Neuronal stem cell (in vitro differentiated cells): ENCODE results near the gene BTLA. TPM values are rescaled to one million over a fixed set of nuclear protein-coding genes. Genes with fewer than 3 reads are reported as not detected.
A peak's percentile ranks its signal among the peaks of the same experiment; 100 is the strongest.

Experiments used
- DNase-seq: peaks from one replicate; pipeline ENCODE4 v3.0.0-alpha.2; 2013; ENCODE audit warnings: low spot score
- H2AFZ ChIP-seq: one replicate; pipeline ENCODE4 v1.6.1; 2013; ENCODE audit warnings: mild to moderate bottlenecking, low read length, inconsistent platforms
- H2AK5ac ChIP-seq: 2 replicates; pipeline ENCODE4 v1.6.1; 2013; ENCODE audit warnings: low read depth, mild to moderate bottlenecking, inconsistent platforms, low read length, moderate library complexity, mixed read lengths
- H2BK120ac ChIP-seq: 2 replicates; pipeline ENCODE4 v1.6.1; 2013; ENCODE audit warnings: low read depth, mild to moderate bottlenecking, inconsistent platforms, low read length, moderate library complexity, mixed read lengths
- H2BK12ac ChIP-seq: one replicate; pipeline ENCODE4 v1.6.1; 2013; ENCODE audit warnings: low read length, inconsistent platforms
- H2BK15ac ChIP-seq: 2 replicates; pipeline ENCODE4 v1.6.1; 2013; ENCODE audit warnings: mild to moderate bottlenecking, low read length, inconsistent platforms, mixed read lengths
- H2BK5ac ChIP-seq: one replicate; pipeline ENCODE4 v1.6.1; 2013; ENCODE audit warnings: inconsistent platforms, mild to moderate bottlenecking, low read length, moderate library complexity
- H3K14ac ChIP-seq: one replicate; pipeline ENCODE4 v1.6.1; 2013; ENCODE audit warnings: low read length, inconsistent platforms
- H3K18ac ChIP-seq: 2 replicates; pipeline ENCODE4 v1.6.1; 2013; ENCODE audit warnings: low read length, inconsistent platforms
- H3K23ac ChIP-seq: 2 replicates; pipeline ENCODE4 v1.6.1; 2013; ENCODE audit warnings: low read depth, mild to moderate bottlenecking, mixed read lengths, low read length, inconsistent platforms; ENCODE audit not compliant: poor library complexity
- H3K27ac ChIP-seq: replicated peaks from 3 replicates; pipeline ENCODE4 v1.5.1; 2013; ENCODE audit warnings: low read length, inconsistent platforms
- H3K27me3 ChIP-seq, 3 experiments: 2 replicates each; pipeline ENCODE4 v1.6.1; 2013; ENCODE audit warnings: low read length in 3 of 3, mild to moderate bottlenecking in 2 of 3, inconsistent platforms in 1 of 3, low read depth in 1 of 3, mixed read lengths in 1 of 3, moderate library complexity in 1 of 3; ENCODE audit not compliant: control insufficient read depth in 3 of 3, insufficient read depth in 3 of 3
- H3K36me3 ChIP-seq, 2 donors: replicated peaks in 1 of 2; 2 replicates each; pipeline ENCODE4 v1.6.1; 2013; ENCODE audit warnings: low read length in 2 of 2; ENCODE audit not compliant: control insufficient read depth in 2 of 2, insufficient read depth in 2 of 2
- H3K4ac ChIP-seq: 2 replicates; pipeline ENCODE4 v1.6.1; 2013; ENCODE audit warnings: inconsistent platforms, mild to moderate bottlenecking, low read length, moderate library complexity
- H3K4me1 ChIP-seq, 2 donors: 1 replicate in 1 of 2; 2 replicates in 1 of 2; pipeline ENCODE4 v1.6.1; 2013; ENCODE audit warnings: low read length in 2 of 2, low read depth in 1 of 2; ENCODE audit not compliant: control insufficient read depth in 2 of 2, insufficient read depth in 1 of 2
- H3K4me2 ChIP-seq: one replicate; pipeline ENCODE4 v1.6.1; 2013; ENCODE audit warnings: mild to moderate bottlenecking, low read length, inconsistent platforms; ENCODE audit not compliant: insufficient read depth, poor library complexity, severe bottlenecking
- H3K4me3 ChIP-seq, 2 donors: 2 replicates each; pipeline ENCODE4 v1.5.1; 2013; ENCODE audit warnings: low read length in 2 of 2, mild to moderate bottlenecking in 2 of 2, inconsistent platforms in 1 of 2, moderate library complexity in 1 of 2
- H3K79me1 ChIP-seq: one replicate; pipeline ENCODE4 v1.6.1; 2013; ENCODE audit warnings: low read depth, mild to moderate bottlenecking, inconsistent platforms, low read length, moderate library complexity
- H3K9ac ChIP-seq: one replicate; pipeline ENCODE4 v1.6.1; 2013; ENCODE audit warnings: mild to moderate bottlenecking, low read depth, low read length, inconsistent platforms; ENCODE audit not compliant: poor library complexity
- H3K9me3 ChIP-seq, 2 donors: replicated peaks in 1 of 2; 2 replicates each; pipeline versions ENCODE3 to v1.6.1; 2013; ENCODE audit warnings: low read length in 2 of 2, mild to moderate bottlenecking in 2 of 2, inconsistent platforms in 1 of 2, low read depth in 1 of 2, mixed read lengths in 1 of 2, moderate library complexity in 1 of 2; ENCODE audit not compliant: control insufficient read depth in 2 of 2, insufficient read depth in 1 of 2
- H4K8ac ChIP-seq: one replicate; pipeline ENCODE4 v1.6.1; 2013; ENCODE audit warnings: low read depth, mild to moderate bottlenecking, inconsistent platforms, low read length, moderate library complexity
- H4K91ac ChIP-seq: one replicate; pipeline ENCODE4 v1.6.1; 2013; ENCODE audit warnings: low read length, low read depth, mild to moderate bottlenecking, inconsistent platforms; ENCODE audit not compliant: poor library complexity
- WGBS, 2 donors: extraction: QIAGEN DNeasy Blood & Tissue Kit; methylation state at CpG; one replicate each; pipeline ENCODE4 v1.1.7; 2013; ENCODE audit warnings: missing lambda C conversion rate in 2 of 2, mixed read lengths in 1 of 2; ENCODE audit not compliant: insufficient read length in 2 of 2, insufficient replicate concordance in 1 of 2; ENCODE audit errors: extremely low coverage in 2 of 2; 5-methylcytosine and 5-hydroxymethylcytosine counted together
- polyA plus RNA-seq, 2 experiments: library from polyadenylated mRNA; stranded (reverse); fragments of 200-250 nt; gene quantifications; one replicate each; pipeline ENCODE4 v1.2.3, GENCODE V29; 2013

Gene BTLA
- polyA plus RNA-seq (2013, experiment 1 of 2): 0.01 TPM
- polyA plus RNA-seq (2013, experiment 2 of 2): 0.11 TPM

- Histone ChIP-seq H2AFZ (no peak within 1 kb of the TSS), H3K4ac (no peak within 1 kb of the TSS), H3K18ac (no peak within 1 kb of the TSS), H2BK15ac (no peak within 1 kb of the TSS), H3K9me3 (no peaks in the 10 kb centered on the region), H2BK5ac (no peak within 1 kb of the TSS), H2AK5ac (no peak within 1 kb of the TSS), H3K36me3 (no peaks in the 10 kb centered on the region), H4K8ac (no peak within 1 kb of the TSS), H3K79me1 (no peaks in the 10 kb centered on the region), H3K9ac (no peak within 1 kb of the TSS), H3K4me3 (no peak within 1 kb of the TSS), H2BK12ac (no peak within 1 kb of the TSS), H3K27me3 (no peaks in the 10 kb centered on the region), H3K23ac (no peak within 1 kb of the TSS), H3K14ac (no peak within 1 kb of the TSS), H2BK120ac (no peak within 1 kb of the TSS), H3K27ac (no peak within 1 kb of the TSS), H3K4me2 (no peak within 1 kb of the TSS), H4K91ac (no peak within 1 kb of the TSS), H3K4me1 (no peaks in the 10 kb centered on the region)
- no CpG with 5 or more reads among the region's 12 CpGs for WGBS, 2 donors
- DNase-seq: no peak
Measured at GRCh38 chr3:112498914-112499711, at the start of gene BTLA. Gene BTLA, minus strand, starts transcription at chr3:112499472. Its CDS starts 114 bp downstream, at chr3:112499358.

GRCh38 chr3:112546216-112546759 is 47.0 kb upstream of the BTLA start:
- Histone ChIP-seq H3K27ac (no peak overlapping the region), H3K4me2 (no peak overlapping the region), H3K4me3 (no peak overlapping the region), H3K4ac (no peak overlapping the region), H3K36me3 (peaks cover 0 to 80% of the 10 kb centered on the region in 2 donors), H2BK120ac (no peak overlapping the region), H2AFZ (no peak overlapping the region), H2AK5ac (no peak overlapping the region), H3K18ac (no peak overlapping the region), H3K9me3 (no peaks in the 10 kb centered on the region), H2BK12ac (no peak overlapping the region), H3K79me1 (no peaks in the 10 kb centered on the region), H4K8ac (no peak overlapping the region), H4K91ac (no peak overlapping the region), H3K27me3 (no peaks in the 10 kb centered on the region), H3K23ac (no peak overlapping the region), H3K9ac (no peak overlapping the region), H3K4me1 (no peaks in the 10 kb centered on the region), H2BK15ac (no peak overlapping the region), H2BK5ac (no peak overlapping the region), H3K14ac (no peak overlapping the region)
- no CpG with 5 or more reads among the region's 5 CpGs for WGBS, 2 donors
- no peak for DNase-seq

- H2BK5ac ChIP-seq: no peak overlapping the region
- H3K4me1 ChIP-seq: no peaks in the 10 kb centered on the region
- H3K9me3 ChIP-seq: no peaks in the 10 kb centered on the region
- no peak overlapping the region for H2AK5ac ChIP-seq
- no peaks in the 10 kb centered on the region for H3K79me1 ChIP-seq
- H3K14ac ChIP-seq: no peak overlapping the region
- no peak overlapping the region for H3K4me3 ChIP-seq
- no peak overlapping the region for H2AFZ ChIP-seq
- H3K27me3 ChIP-seq: no peaks in the 10 kb centered on the region
- H2BK15ac ChIP-seq: no peak overlapping the region
- no peak overlapping the region for H3K27ac ChIP-seq
- H2BK120ac ChIP-seq: no peak overlapping the region
- no peak overlapping the region for H3K4me2 ChIP-seq
- no peak overlapping the region for H2BK12ac ChIP-seq
- H3K18ac ChIP-seq: no peak overlapping the region
- no peak overlapping the region for H3K4ac ChIP-seq
- no peak for DNase-seq
- H3K36me3 ChIP-seq: peaks cover 0 to 62% of the 10 kb centered on the region in 2 donors
- no peak overlapping the region for H4K8ac ChIP-seq
- no CpG with 5 or more reads among the region's 1 CpG for WGBS, 2 donors
- H3K23ac ChIP-seq: no peak overlapping the region
- H4K91ac ChIP-seq: no peak overlapping the region
- H3K9ac ChIP-seq: no peak overlapping the region
Measured at GRCh38 chr3:112539825-112540650, 40.8 kb upstream of the BTLA start.

- Histone ChIP-seq H2BK15ac (no peak overlapping the region), H2AFZ (no peak overlapping the region), H3K4me1 (no peaks in the 10 kb centered on the region), H3K27ac (no peak overlapping the region), H2BK120ac (no peak overlapping the region), H2BK12ac (no peak overlapping the region), H3K14ac (no peak overlapping the region), H3K27me3 (no peaks in the 10 kb centered on the region), H3K4me3 (no peak overlapping the region), H4K8ac (no peak overlapping the region), H3K18ac (no peak overlapping the region), H3K36me3 (peaks cover 3 to 89% of the 10 kb centered on the region in 2 donors), H3K9ac (no peak overlapping the region), H3K23ac (no peak overlapping the region), H2AK5ac (no peak overlapping the region), H3K4me2 (no peak overlapping the region), H2BK5ac (no peak overlapping the region), H3K9me3 (no peaks in the 10 kb centered on the region), H3K79me1 (no peaks in the 10 kb centered on the region), H3K4ac (no peak overlapping the region), H4K91ac (no peak overlapping the region)
- peak; percentile 6 for DNase-seq
- no CpG with 5 or more reads among the region's 1 CpG for WGBS, 2 donors
Measured at GRCh38 chr3:112531358-112531781, 32.1 kb upstream of the BTLA start.
